Jurkat, Clone E6-1 (cell line): Measurements from ENCODE around the gene CRELD2.

Experiments used
- DNase-seq: peaks from one replicate; pipeline ENCODE4 v3.0.0-alpha.2; 2011; ENCODE audit warnings: low read depth, low spot score
- H3K4me3 ChIP-seq: 2 replicates; pipeline ENCODE4 v1.5.1; 2011; ENCODE audit warnings: mild to moderate bottlenecking, low read length, control low read depth, moderate library complexity

The CRELD2 gene

DNA sequence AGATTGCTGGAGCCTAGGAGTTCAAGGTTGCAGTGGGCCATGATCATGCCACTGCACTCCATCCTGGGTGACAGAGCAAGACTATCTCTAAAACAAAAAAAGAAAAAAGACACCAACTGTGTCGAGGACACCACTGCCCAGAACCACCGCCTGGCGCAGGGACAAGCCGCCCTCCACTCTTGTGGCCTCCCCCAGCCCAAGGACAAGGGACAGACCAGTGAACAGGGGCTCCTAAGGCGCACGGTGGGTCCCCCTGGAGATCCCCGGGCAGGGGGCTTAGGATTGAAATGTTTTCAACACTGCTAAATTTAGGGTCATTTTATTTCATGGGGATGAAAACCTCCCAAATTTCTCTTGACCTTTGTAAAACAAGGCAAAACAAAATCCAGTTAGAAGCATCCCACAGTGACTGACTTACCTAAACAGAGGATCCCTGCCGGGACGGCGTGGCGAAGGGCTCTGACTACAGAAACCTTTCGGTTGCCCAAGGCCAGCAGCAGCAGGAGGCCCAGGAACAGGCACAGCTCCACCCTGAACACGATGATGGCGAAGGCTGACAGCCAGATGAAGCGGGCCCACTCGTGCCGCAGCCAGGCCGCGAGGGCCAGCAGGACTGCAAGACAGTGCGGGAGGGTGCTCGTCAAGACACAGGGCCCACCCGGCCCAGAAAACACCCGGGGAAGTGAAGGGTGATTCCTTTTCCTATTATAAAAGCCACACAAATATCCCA, 8.8 kb upstream of the CRELD2 start:
- DNase-seq = no peak
- no peak overlapping the region for H3K4me3 ChIP-seq

DNA sequence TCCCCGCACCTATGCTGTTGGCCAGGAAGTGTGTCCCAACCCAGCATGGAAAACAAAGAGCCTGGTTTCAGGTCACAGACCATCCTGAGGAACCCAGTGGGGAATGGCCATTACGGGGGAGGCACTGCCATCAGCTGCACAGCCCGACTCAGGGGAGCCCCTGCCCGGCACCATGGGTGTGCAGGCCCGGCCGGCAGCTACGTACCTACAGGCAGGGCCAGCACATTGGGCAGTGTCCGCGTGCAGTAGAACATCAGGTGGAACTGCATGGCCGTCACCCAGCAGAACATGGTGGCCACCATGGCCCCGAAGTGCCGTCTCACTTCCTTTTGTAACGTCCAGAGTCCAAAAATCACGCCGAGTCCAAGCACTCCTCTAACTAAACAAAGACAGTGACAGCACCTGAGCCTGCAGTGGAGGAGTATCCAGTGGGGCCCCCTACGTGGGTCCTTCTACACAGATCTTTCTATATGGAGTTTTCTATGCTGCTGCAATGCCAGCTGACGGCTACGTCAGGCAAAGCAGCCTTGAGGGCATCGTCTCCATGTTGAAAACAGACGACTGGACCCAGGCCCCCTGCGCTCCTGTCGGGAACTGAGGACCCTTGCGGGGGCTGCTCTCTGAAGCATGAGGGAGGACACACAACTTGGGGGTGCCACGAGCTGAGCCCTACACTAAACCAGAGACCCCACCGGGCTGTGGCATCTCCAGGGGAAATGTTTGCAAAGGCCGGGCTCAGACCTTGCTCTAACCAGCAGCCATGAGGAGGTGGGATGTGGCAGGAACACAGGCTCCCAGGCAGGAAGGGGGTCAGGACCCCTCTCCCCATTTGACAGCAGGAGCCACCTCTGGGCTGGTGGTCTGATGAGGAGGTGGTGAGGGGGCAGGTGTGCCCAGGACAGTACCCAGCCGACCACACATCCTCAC, 7.9 kb upstream of the CRELD2 start:
- H3K4me3 ChIP-seq = no peak overlapping the region
- DNase-seq = no peak

DNA sequence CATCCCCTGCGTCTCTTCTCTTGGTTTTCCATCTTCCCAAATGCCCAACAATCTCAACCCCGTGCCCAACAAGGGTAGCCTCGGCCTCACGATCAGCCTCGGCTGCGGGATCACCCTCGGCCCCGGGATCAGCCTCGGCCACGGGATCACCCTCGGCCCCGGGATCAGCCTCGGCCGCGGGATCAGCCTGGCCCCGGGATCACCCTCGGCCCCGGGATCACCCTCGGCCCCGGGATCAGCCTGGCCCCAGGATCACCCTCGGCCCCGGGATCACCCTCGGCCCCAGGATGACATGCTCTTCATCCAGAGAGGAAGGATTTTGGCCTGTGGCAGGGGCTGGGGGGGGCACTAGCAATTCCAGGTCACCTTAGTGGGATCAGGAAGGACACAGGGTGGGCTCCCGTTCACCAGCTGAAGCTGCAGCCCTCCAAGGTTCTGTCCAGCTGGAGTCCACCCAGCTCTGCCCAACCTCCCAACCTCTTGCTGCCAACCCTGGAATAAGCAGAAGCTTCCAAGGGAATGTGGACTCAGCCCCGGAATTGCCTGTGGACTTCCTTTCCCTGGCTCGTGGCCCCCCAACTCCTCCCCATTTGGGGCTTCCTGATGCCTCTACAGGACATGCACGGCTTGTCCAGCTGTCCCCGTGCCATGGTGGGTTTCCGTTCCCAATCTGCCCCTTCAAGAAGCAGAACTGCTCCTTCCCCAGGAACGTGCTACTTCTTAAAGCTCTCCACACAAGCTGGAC, 6.4 kb upstream of the CRELD2 start:
- no peak overlapping the region for H3K4me3 ChIP-seq
- no peak for DNase-seq

DNA sequence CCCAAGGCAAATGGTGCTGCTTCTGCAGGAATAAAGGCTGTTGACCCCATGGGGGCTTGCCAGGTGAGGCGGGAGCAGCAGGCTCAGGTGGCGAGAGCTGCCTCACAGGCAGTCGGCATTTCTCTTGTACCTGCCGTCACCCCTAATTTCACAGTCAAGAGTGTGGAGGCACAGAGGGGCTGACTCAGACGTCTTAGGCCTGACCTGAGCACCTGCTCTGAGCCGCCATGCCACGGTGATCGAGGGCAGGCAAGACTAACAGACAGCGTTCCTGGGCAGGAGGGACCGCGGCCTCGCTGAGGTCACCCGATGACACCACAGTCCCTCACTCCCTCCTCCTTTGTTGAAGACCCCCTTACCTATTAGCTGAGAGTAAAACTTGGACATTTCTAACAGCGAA, 5.4 kb upstream of the CRELD2 start:
- H3K4me3 ChIP-seq = no peak overlapping the region
- no peak for DNase-seq

DNA sequence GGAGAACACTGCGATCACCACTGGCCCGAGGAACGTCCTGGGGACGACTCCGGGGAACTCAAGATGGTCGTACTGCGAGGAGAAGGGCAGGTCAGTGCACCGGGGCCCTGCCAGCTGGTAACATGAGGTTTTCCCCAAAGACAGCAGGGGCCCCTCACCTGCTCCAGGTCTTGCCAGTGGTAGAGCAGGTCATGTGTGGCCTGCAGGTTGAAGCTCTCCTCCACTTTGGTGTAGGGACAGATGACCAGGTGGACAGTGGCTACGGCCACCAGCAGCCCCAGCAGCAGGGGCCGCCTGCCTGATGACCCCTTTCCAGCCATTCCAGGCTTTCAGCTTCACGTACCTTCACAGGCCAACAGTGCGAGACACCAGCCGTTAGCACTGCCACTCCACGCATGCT, 5.0 kb upstream of the CRELD2 start:
- H3K4me3 ChIP-seq = no peak overlapping the region
- DNase-seq = no peak

DNA sequence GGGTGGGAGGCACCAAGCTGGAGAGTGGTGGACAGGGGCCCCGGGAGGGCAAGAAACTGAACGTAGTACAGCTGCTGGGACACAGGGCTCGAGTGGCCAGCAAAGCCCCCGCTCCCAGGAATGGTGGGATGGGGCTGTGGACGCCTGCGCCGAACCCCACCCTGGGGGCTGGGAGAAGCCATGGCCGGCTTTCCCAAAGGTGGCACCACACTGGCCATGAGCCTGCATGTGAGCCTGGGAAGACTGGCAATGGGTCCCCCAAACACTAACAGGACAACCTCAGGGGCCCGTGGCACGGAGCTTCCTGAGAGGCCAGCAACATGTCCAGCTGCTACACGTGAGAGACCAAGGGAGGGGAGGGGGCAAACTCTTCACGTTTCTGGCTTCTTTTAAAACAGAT, 4.2 kb upstream of the CRELD2 start:
- no peak for DNase-seq
- no peak overlapping the region for H3K4me3 ChIP-seq

DNA sequence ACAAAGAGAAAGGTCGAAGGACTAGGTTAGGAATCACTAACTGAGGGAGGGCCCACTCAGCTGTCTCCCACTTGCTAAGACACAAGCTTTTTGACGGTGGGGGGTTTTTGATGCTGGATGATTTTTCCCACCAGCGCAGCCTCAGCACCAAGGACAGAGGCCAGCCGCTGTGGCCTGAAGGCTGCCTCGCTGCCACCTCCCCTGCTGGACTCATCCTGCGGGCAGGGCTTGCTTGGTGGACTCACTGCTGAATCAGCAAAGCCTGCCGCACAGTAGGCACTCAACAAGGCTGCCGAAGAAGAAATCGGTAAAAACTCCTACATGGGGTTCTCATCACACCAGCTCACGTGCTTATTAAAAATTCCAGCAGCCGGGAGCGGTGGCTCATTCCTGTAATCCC, 2.8 kb upstream of the CRELD2 start:
- no peak overlapping the region for H3K4me3 ChIP-seq
- no peak for DNase-seq

DNA sequence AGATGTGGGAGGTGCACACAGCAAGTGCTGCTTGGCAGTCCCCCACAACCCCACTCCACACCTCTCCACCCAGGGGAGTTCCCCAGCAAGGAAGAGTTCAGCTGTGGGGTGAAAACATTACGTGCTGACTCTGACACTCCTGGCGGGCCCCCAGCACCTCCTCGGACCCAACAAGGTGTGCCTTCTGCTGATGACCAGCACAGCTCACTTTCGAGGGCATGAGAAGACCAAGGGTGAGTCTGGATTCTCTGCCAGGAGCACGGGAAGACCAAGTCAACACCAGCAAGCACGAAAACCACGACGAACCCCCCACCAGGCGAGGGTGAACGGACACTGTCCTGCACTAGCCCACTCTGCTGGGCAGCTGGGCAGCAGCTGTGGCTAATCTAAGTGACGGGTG, 1.6 kb upstream of the CRELD2 start:
- H3K4me3 ChIP-seq = no peak overlapping the region
- no peak for DNase-seq

DNA sequence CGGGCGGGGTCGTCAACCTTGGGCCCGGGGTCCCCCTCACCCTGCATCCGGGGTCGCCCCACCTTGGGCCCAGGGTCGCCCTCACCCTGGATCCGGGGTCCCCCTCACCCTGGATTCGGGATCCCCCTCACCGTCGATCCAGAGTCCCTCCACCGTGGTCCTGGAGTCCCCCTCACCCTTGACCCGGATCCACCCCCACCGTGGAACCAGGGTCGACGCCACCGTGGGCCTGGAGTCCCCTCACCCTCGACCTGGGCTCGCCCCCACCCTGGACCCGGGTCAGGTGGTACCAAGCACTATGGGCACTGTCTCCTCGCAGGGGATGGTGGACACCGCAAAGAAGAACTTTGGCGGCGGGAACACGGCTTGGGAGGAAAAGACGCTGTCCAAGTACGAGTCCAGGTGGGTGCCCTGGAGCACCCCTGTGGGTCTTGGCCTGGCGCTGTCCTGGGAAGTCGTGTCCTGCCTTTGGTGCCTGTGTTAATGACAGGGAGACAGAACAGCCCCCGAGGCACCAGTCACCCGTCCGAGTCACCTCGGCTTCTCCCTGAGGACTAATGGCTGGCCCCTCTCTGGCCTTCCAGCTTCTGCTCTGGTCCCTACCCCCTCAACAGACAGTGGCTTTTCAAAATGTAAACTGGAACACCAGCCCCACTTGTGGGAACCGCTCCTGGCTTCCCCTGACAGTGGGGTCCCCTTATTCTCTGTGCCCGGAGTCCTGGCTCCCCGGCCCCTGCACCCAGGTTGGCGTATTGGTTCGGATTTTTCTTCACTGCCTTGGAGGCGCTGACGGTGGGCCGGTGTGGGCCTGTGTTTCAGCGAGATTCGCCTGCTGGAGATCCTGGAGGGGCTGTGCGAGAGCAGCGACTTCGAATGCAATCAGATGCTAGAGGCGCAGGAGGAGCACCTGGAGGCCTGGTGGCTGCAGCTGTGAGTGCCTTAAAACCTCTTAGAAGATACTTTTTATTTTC, 762 bp downstream of the CRELD2 start:
- DNase-seq = no peak
- H3K4me3 ChIP-seq = peak overlapping the region; percentile 58

DNA sequence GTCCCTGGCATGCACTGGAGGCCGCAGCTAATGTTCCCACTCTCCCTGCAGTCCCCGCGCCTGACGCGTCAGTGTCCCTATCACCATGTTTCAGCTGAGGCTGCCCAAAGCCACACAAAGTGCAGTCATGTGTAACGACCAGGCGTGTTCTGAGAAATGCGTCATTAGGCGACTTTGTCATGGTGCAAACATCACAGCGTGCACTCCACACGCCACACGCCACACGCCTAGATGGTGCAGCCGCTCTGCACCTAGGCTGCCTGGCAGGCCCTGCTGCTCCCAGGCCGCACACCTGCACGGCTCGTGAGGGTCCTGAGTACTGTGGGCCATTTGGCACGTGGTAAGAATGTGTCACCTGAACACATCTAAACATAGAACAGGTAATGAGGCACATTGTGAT, 2.4 kb downstream of the CRELD2 start:
- no peak overlapping the region for H3K4me3 ChIP-seq
- DNase-seq = no peak

DNA sequence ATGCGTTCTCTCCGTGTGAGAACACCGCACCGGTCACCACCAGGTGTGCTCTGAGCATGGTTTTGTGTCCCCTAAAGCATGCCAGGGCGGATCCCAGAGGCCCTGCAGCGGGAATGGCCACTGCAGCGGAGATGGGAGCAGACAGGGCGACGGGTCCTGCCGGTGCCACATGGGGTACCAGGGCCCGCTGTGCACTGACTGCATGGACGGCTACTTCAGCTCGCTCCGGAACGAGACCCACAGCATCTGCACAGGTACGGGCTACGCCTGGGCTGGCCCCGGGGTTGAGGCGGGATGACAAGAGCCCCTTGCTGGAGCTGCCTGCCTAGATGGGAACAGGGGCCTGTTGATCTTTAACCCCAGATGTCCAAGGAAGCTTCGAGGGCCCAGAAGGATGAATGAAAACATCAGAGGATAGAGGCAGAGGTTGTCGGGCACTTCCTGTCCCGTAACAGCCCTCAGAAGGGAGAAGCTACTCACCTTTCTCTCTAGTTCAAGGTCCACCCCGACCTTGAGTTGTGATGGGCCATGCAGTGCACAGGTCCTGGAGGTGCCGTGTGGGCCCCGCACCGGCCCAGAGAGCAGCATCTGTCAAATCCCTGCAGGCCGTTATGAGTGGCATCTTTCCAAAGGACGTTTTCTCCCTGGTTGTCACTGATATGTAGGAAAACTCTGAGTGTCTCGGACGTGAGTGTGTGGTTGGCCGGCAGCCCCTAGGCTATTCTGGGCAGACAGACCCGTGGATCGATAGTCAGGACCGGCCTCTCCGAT, 3.3 kb downstream of the CRELD2 start:
- DNase-seq = no peak

DNA sequence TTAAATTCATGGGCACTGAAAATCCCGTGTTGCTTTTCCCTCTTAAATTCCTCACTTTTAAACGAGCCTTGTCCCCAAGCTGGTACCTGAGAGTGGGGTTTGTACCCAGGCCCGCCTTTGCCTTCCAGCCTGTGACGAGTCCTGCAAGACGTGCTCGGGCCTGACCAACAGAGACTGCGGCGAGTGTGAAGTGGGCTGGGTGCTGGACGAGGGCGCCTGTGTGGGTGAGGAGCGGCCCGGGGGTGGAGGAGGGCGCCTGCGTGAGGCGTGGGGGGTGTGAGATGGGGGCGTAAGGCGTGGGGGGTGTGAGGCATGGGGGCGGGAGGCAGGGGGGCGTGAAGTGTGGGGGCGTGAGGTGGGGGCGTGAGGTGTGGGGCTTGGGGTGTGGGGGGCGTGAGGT, 4.0 kb downstream of the CRELD2 start:
- H3K4me3 ChIP-seq = no peak overlapping the region
- DNase-seq = no peak

More for the DNA sequence above, 3.3 kb downstream of the CRELD2 start:
- H3K4me3 ChIP-seq = no peak overlapping the region

DNA sequence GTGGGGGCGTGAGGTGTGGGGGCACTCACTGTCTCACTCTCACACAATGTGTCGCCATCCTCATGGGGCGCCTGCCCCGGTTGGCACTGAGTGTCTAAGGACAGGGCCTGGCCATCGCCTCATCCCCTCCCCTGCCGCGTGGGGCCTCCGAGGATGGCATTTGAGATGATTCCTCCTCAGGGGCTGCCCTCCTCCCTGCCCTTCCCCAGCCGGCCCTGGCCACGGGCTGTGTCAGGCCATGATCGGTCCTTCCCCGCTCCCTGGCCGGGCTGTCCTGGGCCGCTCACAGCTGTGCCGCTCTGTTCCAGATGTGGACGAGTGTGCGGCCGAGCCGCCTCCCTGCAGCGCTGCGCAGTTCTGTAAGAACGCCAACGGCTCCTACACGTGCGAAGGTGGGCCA, 4.5 kb downstream of the CRELD2 start:
- no peak overlapping the region for H3K4me3 ChIP-seq
- no peak for DNase-seq

DNA sequence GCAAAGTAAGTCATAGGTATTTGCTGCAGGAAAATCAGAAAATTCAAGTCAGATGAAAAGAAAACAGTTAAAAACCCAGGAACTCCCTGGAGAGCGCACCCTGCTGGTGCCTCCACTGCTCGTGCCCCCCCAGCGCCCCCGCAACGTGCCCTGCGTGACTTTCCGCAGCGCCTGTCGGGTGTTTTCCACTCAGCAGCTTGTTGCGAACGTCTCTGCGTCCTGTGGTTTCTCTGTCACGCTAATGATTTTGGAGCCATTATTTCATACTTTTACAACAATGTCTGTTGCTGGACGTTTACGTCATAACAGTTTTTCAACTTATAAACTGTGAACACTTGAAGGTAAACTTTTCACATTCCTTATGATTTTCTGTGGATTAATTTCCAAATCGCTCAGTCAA, 5.0 kb downstream of the CRELD2 start:
- H3K4me3 ChIP-seq = no peak overlapping the region
- DNase-seq = peak; percentile 46

DNA sequence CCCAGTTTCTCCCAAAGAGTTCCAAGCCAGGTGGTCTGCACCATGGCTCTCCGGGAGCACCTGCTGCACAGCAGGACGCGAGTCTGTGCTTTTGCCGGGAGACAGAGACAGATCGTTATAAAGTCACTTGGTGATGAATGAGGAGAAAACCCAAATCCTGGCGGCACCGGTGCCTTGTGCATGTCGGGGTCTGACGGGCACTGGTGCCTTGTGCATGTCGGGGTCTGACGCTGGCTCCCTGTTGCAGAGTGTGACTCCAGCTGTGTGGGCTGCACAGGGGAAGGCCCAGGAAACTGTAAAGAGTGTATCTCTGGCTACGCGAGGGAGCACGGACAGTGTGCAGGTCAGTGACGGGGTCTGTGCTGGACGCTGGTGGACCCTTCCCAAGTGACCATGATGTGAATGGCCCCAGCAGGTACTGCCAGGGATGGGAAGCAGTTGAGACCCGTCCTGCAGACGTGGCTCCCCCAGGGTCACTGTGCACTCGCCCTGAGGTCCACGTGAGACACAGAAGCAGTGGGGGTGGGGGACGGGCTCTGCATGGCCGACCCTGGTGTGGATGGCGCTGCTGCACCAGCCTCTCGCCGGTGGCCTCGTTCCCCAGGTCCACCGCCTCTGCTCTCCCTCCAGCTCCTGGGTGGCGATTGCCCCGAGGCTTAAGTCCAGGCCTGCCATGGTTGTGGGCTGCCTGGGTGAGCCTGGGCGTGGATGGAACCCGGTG, 5.8 kb downstream of the CRELD2 start:
- H3K4me3 ChIP-seq = no peak overlapping the region
- no peak for DNase-seq

DNA sequence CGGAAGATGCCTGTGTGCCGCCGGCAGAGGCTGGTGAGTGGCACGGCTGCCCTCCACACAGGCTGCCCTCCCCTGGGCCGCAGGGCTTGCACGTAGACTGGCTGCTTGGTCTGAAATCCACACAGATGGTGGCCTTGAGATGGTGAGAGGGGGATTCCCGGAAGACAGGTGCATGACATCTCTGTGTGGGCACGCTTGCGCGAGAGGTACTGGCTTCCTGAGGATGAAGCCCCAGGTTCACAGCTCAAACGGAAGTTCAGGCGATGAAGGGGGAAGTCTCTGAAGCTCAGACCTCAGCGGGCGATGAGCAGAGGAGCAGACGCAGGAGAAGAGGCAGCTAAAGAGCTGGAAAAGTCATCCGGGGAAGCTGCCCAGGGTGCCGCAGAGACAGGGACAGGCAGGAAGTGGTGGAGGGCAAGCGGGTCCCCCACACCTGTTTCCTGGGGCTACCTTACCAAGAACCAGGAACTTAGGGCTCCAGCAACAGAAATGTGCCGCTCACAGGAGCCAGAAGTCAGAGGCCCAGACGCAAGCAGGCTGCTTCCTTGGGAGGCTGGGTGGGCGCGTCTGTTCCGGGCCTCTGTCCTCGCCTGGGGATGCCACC, 7.2 kb downstream of the CRELD2 start:
- H3K4me3 ChIP-seq = peak overlapping the region; percentile 48
- peak; percentile 88 for DNase-seq

DNA sequence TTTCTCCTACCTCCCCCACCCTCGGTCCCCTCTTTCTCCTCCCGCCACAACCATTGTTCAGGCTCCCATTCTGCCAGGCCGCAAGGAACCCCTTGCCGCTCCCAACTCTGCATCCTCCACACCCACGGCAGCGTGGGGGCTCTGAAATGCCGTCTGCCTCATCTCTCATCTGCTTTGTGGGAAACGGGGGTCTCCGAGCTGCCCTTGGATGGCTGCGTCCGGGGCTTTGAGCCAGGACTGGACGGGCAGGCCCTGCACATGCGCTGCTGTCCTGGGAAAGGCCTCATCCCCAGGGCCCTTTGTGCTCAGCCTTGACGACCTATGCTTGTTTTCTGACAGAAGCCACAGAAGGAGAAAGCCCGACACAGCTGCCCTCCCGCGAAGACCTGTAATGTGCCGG, 8.5 kb downstream of the CRELD2 start:
- H3K4me3 ChIP-seq = no peak overlapping the region
- no peak for DNase-seq
